ENCODE data around the gene KAT8.
A peak's percentile ranks its signal among the peaks of the same experiment; 100 is the strongest.

KAT8 gene

DNA sequence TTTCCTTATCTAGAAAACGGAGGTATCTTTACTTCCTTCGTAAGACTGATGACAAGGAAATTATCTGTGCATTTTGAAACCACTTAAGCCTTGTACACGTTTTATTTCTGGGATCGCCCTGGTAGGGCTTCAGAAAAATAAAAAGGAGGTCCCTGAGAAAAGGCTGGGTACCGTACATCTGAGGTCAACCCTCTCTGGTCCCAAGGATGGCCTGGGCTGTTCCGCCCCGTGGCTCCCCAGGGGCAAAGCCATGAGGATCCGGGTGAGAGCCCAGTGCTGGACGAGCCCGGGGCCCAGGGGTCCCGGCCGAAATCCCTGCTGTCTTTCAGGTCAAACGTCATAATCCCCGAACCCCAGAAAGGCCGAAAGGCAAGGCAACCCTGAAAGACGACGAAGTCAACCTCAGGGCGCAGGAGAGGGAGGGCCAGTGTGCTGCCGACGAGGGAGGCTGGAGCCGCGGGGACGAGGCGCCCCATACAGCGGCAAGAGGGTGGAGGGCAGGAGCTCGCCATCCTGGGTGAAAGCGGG, 61.8 kb downstream of the KAT8 start:
- Histone ChIP-seq H3K36me3 (ENCODE audit: control insufficient read depth, insufficient read depth, low read length, severe bottlenecking) (peaks cover 20% of the 10 kb centered on the region), H3K4me1 (ENCODE audit: control insufficient read depth, insufficient read depth, low read length) (peaks cover 34% of the 10 kb centered on the region), H3K4me3 (ENCODE audit: low read length) (peak overlapping the region; percentile 95), H3K9me3 (ENCODE audit: control insufficient read depth, low read length) (no peaks in the 10 kb centered on the region), H3K27me3 (replicated peaks; ENCODE audit: control insufficient read depth, insufficient read depth, low read length) (no peaks in the 10 kb centered on the region), H3K9ac (ENCODE audit: low read length) (peak overlapping the region; percentile 96)
- DNase-seq (ENCODE audit: low read depth) = no peak

DNA sequence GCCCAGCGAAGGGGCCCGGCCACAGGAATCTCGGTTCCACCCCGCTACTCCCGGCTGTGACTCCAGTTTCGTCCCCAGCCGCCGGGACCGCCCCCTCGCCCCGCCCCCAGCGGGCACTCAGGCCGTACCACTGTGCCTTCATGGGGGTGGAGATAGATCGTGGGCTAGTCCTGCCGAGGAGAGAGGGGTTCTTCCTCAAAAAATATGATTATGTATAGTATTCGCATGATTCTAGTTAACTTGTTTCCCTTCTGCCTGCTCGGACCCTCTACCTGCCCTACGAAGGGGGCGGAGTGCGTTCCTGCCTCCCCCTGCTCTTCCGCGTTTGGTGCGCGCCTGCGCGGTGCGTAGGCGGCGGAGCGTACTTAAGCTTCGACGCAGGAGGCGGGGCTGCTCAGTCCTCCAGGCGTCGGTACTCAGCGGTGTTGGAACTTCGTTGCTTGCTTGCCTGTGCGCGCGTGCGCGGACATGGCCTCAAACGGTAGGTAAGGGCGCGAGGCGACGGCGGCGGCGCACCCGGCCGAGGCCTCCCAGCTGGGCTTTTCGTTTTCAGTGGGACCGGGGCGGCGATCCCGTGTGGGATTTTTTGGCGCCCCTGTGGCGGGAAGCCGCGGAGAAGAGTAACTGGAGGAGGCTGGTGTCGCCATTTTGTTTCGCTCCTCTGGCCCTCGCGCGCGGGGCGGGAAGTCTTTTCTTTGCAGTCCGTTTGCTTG, 62.4 kb downstream of the KAT8 start, which contains the start of gene FUS:
Gene FUS, plus strand, starts transcription at position 393 of the 713 bp plus-strand sequence. Its CDS starts 76 bp downstream, at position 469.
- no peaks in the 10 kb centered on the region for H3K27me3 ChIP-seq (replicated peaks; ENCODE audit: control insufficient read depth, insufficient read depth, low read length)
- peak; percentile 96 for DNase-seq (ENCODE audit: low read depth)
- H3K9me3 ChIP-seq (ENCODE audit: control insufficient read depth, low read length) = no peaks in the 10 kb centered on the region
- peaks cover 34% of the 10 kb centered on the region for H3K4me1 ChIP-seq (ENCODE audit: control insufficient read depth, insufficient read depth, low read length)
- H3K9ac ChIP-seq (ENCODE audit: low read length) = peak within 1 kb of the TSS; percentile 96
- H3K4me3 ChIP-seq (ENCODE audit: low read length) = peak within 1 kb of the TSS; percentile 95
- H3K36me3 ChIP-seq (ENCODE audit: control insufficient read depth, insufficient read depth, low read length, severe bottlenecking) = peaks cover 26% of the 10 kb centered on the region
